ENCODE results near the gene KCNQ1. TPM values are rescaled to one million over a fixed set of nuclear protein-coding genes. Genes with fewer than 3 reads are reported as not detected.

The KCNQ1 gene
- total and polyA plus RNA-seq, 2 of the 13 experiments (the other 11 are each of a cell fraction or from before 2014, with no cell fraction given), result 0.02 to 0.08 TPM

GRCh38 chr11:2803186-2804091 is 358.6 kb downstream of the KCNQ1 start (continued):
- no peak for TF ChIP-seq PAXIP1 (CRISPR knock-in tag; conservative IDR thresholded peaks at IDR 0.05)
- no peak for TF ChIP-seq SIN3A (IDR thresholded peaks at IDR 0.05; ENCODE audit: borderline replicate concordance, low read depth, low read length)
- no peak for TF ChIP-seq NONO (IDR thresholded peaks at IDR 0.05)
- no peak for TF ChIP-seq NONO (CRISPR knock-in tag; conservative IDR thresholded peaks at IDR 0.05)
- no peak for TF ChIP-seq KDM6A (CRISPR knock-in tag; IDR thresholded peaks at IDR 0.05; ENCODE audit: low read depth)
- no peak for TF ChIP-seq ZNF136 (CRISPR knock-in tag; IDR thresholded peaks at IDR 0.05; ENCODE audit: low read depth)
- TF ChIP-seq ZSCAN31 (CRISPR knock-in tag; IDR thresholded peaks at IDR 0.05; ENCODE audit: low read depth), result no peak
- no peak for TF ChIP-seq ZBTB7B (CRISPR knock-in tag; IDR thresholded peaks at IDR 0.05)
- TF ChIP-seq SIN3B (IDR thresholded peaks at IDR 0.05; ENCODE audit: low read length), result no peak
- no peak for TF ChIP-seq DMAP1 (CRISPR knock-in tag; IDR thresholded peaks at IDR 0.05)
- no peak for TF ChIP-seq CHD4 (IDR thresholded peaks at IDR 0.05; ENCODE audit: borderline replicate concordance, low read length)
- TF ChIP-seq ZNF792 (CRISPR knock-in tag; IDR thresholded peaks at IDR 0.05), result no peak

Measured in HepG2 (cell line).